HG03095 (cell line): ENCODE data around the gene CYP4F2.
"Not testable (repeated sequence)": the region's sequence is repeated elsewhere in the genome, so short reads cannot be mapped to it uniquely, and the experiment has no call there.

Experiments
- ATAC-seq: cut with Tn5 transposase; IDR thresholded peaks from one replicate; pipeline ENCODE4 v1.9.1; 2021; ENCODE audit warnings: moderate library complexity; ENCODE audit not compliant: unreplicated experiment

The CYP4F2 gene

DNA sequence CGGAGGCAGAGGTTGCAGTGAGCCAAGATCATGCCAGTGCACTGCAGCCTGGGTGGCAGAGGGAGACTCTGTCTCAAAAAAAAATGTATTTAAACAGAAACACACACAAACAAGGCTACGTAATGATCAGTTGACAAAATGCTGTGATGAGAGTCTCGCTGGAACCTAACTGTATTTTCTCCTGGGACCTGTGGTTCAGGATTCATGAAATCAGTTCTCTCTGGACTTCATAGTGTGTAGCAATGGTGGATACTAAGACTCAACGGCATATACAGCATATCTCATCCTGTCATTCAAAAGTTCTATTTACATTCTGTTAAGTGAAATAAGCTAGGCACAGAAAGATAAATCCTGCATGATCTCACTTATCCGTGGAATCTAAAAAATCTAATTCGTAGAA is 37.4 kb downstream of the CYP4F2 start:
- ATAC-seq, result no peak

DNA sequence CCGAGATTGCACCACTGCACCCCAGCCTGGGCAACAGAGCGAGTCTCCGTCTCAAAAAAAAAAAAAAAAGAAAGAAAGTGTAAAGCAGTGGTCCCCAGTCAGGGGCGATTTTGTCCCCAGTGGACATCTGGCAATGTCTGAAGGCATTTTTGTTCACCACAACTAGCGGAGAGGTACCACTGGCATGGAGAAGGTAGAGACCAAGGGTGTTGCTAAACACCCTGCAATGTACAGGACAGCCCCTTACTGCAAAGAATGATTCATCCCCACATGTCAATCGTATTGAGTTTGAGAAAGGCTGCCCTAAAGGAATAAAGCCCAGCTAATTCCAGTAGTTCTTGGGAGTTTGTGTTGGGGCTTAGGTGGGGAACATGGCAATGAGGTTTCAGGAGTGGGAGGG is 38.7 kb downstream of the CYP4F2 start:
- no peak for ATAC-seq

DNA sequence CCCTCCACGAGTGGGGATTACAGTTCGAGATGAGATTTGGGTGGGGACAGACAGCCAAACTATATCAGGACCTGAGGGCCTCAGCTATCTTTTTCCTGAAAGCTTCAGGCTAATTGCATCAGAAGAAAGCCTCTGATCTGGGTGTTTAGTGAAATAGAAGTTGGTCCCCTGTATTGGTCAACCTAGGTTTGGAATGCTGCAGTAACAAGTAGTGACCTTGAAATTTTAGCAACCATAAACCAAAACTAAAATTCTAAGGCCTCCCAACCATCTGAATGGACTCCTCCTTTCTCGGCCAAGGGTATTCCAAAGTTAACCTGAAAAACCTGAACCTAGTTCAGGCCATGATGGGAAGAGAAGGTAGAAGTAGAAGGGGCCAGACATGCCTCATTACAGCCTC is 47.5 kb downstream of the CYP4F2 start:
- ATAC-seq, result no peak

DNA sequence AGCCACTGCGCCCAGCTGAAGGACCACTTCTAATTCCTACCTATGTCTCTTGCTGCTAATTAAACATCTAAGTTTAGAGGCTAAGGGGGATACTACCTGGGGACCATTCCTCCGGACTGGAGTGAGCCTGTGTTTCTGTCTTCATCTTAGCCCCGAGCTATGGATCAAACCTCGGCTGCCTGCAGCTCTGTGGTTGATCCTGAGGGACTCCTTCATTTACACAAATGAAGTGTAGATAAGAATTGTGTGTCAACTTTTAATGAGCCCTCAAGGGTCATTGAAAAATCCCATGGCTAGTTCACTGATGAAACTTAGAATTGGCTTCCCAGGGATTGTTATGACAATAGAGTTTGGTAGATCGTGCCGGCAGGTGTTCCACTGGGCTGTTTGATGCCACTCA is 51.0 kb downstream of the CYP4F2 start:
- ATAC-seq, result no peak

DNA sequence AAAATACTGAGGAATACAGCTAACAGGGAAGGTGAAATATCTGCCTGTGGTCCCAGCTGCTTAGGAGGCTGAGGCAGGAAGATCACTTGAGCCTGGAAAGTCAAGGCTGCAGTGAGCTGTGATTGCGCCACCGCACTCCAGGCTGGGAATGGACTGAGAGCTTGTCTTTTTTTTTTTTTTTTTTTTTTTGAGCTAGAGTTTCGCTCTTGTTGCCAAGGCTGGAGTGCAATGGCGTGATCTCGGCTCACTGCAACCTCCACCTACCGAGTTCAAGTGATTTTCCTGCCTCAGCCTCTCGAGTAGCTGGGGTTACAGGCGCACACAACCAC is 54.0 kb downstream of the CYP4F2 start:
- ATAC-seq, result not testable (repeated sequence)

DNA sequence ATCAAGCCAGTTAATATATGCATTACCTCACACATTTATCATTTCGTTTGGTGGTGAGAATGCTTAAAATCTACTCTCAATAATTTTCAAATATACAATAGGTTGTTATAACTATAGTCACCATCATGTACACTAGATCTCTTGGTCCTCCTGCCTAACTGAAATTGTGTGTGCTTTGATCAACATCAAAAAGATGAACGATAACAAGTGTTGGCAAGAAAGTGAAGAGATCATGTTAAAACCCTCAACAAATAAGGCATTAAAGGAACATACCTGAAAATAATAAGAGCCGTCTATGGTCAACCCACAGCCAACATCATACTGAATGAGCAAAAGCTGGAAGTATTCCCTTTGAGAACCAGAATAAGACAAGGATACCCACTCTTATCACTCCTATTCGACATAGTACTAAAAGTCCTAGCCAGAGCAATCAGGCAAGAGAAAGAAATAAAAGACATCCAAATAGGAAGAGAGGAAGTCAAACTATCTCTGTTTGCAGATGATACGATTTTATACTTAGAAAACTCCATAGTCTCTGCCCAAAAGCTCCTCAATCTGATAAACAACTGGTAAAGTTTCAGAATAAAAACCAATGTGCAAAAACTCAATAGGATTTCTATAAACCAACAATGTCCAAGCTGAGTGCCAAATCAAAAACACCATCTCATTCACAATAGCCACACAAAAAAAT is 54.5 kb downstream of the CYP4F2 start:
- no peak for ATAC-seq

DNA sequence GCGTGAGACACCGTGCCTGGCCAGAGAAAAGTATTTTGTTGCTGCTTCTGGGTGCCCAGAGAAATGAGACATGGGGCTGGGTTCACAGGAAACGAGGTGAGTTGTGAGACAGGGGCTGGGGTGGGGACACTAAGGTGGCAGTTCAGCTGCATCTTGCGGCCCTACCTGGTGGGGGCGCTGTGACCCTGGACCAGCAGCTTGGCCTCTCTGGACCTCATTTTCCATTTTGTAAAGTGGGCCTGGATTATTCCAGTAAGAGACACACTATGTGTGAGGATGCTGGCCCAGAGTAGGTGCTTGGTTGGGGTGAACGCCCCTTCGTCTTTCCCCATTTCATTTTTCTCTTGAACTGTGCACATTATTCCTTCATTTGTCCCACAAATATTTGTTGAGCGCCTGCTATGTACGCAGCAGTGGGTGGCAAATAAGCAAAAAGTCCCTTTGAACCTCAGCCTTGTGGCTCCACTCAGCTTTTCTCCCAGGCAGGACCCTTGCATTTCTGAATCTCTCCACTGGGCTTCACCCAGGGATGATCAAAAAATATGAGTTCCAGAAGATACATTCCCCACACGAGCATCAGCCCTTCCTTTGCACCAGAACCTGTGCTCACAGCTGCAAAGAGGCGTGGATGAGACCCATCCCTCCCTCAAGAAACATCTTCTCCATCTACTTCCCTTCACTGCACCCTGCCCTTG is 55.9 kb downstream of the CYP4F2 start:
- ATAC-seq, result no peak

DNA sequence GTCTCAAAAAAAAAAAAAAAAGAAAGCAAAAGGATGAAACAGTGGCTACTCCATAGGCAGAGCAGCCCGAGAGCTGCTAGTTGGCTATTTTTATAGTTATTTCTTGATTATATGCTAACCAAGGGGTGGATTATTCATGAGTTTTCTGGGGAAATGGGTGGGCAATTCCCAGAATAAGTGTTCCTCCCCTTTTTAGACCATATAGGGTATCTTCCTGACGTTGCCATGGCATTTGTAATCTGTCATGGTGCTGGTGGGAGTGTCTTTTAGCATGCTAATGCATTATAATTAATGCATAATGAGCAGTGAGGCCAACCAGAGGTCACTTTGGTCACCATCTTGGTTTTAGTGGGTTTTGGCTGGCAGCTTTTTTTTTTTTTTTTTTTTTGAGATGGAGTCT is 57.0 kb downstream of the CYP4F2 start:
- no peak for ATAC-seq

DNA sequence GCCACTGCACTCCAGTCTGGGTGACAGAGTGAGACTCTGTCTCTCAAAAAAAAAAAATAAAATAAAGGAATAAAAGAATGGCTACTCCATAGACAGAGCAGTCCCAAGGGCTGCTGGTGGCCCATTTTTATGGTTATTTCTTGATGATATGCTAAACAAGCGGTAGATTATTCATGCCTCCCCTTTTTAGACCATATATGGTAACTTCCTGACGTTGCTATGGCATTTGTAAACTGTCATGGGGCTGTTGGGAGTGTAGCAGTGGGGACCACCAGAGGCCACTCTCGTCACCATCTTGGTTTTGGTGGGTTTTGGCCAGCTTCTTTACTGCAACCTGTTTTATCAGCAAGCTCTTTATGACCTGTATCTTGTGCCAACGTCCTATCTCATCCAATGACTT is 58.0 kb downstream of the CYP4F2 start:
- ATAC-seq, result not testable (repeated sequence)

DNA sequence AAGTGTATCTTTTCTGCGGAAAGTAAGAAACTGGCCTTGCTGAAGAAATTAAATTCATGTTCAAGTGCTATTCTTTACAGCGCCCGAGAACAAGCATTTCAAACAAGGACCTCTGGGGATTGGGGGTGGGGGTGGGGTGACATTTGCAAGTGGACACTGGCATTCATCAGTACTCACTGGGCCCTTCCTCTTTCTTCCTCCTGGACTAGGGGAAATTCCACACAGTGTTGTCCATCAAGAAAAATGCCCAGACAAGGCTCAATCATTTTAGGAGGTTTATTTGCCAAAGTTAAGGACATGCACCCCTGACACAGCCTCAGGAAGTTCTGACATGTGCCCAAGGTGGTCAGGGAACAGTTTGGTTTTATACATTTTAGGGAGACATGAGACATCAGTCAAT is 59.5 kb downstream of the CYP4F2 start:
- no peak for ATAC-seq

DNA sequence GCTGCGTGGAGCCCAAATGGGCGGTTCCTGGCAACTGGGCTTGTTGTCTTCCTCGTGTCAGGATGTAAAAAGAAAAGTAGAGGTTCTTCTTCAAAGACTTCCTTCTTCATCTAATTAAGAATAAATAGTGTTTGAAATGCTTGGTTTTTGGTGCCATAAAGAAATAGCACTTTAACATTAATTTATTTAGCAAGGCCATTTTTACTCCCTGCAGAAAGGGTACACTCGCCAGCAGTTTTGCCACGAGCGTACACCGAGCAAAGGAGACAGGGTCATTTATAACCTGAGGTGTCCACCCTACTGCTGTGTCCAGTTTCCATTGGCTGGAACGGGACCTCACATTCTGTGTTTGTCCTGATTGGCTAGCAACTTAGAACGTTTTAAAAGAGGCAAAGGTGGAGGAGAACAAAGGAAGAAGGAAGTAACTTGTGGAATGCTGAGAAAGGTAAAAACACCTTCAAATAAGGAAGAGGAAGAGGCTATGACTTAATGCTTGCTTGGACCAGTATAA is 60.6 kb downstream of the CYP4F2 start:
- peak; percentile 13 for ATAC-seq

DNA sequence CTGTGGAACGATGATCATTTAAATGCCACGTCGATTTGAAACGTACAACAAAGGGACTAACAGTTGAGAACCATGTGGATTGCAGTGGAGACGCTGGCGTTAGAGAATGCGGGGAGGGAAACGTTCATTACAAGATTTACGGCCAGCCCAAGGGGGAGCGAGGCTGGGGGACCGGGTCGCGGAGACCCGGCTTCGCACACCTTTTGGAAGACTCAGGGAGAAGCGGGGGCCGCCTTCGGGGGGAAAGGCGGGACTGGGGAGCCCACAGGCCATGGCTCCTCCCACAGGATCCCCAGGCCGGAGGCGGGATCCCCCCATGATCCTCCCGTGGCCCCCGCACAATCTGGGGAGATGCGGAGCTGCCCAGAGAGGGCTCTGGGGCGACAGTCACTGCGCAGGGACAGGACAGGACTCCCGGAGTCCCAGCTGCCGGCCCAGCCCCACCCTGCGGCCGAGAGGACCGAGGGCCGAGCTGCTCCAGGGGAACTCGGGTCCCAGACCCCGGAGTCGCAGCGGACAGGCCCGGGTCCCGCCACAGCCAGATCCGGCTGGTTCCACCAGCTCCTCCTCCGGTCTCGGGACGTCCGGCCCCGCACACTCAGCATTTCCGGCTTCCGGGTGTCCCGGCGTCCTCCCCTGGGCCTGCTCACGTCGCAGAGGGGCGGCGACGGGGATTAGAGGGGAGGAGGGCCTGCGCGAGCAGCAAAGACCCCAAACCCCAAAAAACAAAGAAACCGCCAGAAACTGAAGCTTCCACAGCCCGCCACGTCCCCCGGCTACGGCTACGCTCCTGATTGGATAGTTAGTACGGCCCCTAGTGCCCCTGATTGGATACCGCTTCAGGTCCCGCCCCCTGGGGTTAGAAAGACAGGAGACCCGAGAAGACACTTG is 61.3 kb downstream of the CYP4F2 start:
- ATAC-seq, result peak; percentile 96

DNA sequence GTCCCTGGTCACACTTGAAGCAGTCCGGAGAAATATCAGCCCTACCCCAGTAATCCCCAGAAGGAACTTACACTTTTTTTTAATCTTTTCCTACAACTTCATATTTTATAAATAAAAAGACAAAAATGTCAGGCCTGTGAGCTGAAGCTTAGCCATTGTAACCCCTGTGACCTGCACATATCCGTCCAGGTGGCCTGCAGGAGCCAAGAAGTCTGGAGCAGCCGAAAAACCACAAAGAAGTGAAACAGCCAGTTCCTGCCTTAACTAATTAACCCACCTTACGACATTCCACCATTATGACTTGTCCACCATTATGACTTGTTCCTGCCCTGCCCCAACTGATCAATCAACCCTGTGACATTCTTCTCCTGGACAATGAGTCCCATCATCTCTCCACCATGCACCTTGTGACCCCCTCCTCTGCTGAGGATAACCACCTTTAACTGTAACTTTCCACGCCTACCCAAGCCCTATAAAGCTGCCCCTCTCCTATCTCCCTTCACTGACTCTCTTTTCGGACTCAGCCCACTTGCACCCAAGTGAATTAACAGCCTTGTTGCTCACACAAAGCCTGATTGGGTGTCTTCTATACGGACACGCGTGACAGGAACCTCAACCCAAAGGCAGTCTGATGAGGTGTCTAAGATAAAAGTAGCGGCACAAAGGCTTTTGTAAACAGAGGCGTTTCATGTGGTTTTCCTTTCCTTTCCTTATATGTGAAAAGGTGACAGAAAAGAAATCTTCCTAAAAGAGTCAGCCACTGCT is 62.1 kb downstream of the CYP4F2 start:
- not testable (repeated sequence) for ATAC-seq

DNA sequence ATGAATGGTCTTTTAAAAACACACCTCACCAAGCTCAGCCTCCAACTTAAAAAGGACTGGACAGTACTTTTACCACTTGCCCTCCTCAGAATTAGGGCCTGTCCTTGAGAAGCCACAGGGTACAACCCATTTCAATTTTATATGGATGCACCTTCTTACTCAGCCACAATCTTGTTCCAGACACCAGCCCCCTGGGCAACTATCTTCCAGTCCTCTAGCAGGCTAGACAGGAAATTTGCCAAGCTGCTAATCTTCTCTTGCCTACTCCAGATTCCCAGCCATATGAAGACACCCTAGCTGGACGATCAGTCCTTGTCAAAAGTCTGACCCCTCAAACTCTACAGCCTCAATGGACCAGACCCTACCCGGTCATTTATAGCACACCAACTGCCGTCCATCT is 63.6 kb downstream of the CYP4F2 start:
- ATAC-seq, result not testable (repeated sequence)

DNA sequence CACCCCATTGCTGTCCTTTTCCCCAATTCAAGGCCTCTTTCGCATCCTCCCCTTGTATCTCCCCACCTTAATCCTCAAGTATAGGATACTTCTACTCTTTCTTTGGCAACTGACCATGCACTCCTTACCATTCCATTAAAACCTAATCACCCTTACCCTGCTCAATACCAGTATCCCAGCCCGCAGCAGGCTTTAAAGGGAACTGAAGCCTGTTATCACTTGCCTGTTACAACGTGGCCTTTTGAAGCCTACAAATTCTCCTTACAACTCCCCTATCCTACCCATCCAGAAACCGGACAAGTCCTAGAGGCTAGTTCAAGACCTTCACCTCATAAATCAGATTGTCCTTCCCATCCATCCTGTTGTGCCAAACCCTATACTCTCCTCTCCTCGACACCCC is 66.2 kb downstream of the CYP4F2 start:
- no peak for ATAC-seq

DNA sequence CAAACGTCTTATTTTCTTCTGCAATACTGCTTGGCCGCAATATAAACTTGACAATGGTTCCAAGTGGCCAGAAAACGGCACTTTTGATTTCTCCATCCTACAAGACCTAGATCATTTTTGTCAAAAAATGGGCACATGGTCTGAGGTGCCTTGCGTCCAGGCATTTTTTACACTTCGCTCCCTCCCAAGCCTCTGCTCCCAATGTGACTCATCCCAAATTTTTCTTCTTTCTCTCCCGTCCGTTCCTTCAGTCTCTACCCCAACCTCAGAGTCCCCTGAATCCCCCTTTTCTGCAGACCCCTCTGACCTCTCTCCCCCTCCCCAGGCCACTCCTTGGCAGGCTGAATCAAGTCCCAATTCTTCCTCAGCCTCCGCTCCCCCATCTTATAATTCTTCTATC is 68.1 kb downstream of the CYP4F2 start:
- no peak for ATAC-seq

DNA sequence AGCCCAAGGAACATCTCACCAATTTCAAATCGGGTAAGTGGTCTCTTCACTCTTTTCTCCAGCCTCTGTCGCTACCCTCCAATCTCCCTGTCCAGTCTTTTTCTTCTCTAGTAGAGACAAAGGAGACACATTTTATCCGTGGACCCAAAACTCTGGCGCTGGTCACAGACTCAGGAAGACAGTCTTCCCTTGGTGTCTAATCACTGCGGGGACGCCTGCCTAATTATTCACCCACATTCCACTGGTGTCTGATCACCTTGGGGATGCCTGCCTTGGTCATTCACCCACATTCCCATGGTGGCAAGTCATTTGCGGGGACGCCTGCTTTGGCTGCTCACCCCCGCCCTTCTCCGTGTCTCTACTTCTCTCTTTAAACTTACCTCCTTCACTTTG is 68.6 kb downstream of the CYP4F2 start:
- no peak for ATAC-seq

DNA sequence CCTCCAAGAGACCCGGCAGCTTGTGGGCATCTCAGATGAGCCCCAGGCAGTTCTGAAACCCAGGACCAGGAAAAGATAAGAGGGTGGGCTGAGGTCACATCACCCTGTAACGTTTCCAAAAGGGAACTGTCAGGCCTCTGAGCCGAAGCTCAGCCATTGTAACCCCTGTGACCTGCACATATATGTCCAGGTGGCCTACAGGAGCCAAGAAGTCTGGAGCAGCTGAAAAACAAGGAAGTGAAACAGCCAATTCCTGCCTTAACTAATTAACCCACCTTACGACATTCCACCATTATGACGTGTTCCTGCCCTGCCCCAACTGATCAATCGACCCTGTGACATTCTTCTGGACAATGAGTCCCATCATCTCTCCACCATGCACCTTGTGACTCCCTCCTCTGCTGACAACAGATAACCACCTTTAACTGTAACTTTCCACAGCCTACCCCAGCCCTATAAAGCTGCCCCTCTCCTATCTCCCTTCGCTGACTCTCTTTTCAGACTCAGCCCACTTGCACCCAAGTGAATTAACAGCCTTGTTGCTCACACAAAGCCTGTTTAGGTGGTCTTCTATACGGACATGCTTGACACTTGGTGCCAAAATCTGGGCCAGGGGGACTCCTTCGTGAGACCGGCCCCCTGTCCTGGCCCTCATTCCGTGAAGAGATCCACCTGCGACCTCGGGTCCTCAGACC is 69.1 kb downstream of the CYP4F2 start:
- not testable (repeated sequence) for ATAC-seq

DNA sequence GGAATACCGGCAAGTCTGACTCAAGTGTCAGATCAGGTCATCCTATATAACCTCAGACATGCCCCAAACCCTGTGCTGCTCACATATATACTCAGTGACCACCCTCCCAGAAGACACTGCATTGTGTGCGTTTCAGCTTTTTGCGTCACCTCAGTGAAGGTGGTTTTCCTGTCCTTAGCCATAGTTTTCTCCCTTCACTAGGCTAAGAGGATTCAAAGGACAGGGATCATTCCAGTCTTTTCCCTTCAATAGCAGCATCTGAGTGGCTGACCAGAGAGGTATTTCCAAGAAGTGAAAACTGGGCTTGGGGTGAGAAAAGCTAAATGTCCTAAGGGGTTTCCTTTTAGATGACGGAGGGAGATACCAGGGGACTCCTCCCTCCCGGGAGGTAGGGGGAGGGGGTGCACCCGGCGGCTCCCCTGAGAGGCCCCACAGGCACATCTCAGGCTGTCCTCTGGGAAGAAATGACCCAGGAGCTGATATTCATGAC is 69.7 kb downstream of the CYP4F2 start:
- no peak for ATAC-seq
